ENCODE results near the gene TTC3. TPM values are rescaled to one million over a fixed set of nuclear protein-coding genes. Genes with fewer than 3 reads are reported as not detected.

Gene TTC3
- total RNA-seq, 1 experiment from 2014 or later: 68.0 TPM

DNA sequence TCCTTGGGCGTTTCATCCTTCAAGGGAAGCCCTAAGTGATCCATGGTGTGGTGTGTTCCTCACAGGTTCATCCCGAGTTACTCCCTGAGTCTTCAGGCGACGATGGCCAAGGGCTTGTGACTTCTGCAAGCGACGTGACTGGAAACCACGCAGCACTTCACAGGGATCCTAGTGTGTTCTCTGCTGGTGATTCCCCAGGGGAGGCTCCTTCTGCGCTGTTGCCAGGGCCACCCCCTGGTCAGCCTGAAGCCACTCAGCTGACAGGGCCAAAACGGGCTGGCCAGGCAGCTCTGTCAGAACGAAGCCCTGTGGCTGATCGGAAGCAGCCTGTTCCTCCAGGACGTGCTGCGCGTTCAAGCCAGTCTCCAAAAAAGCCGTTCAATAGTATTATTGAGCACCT lies 122.6 kb downstream of the TTC3 start:
- H3K4me1 Mint-ChIP-seq (ENCODE audit: low read depth, unreplicated experiment): peaks cover 8% of the 10 kb centered on the region
- H3K27ac Mint-ChIP-seq (ENCODE audit: unreplicated experiment): no peak overlapping the region
- BruUV-seq (replicated peaks): no TSS peak
- no peak overlapping the region for H3K4me3 Mint-ChIP-seq (ENCODE audit: low read depth, unreplicated experiment)
- no peaks in the 10 kb centered on the region for H3K27me3 Mint-ChIP-seq (ENCODE audit: unreplicated experiment)
- intact Hi-C loops (cut with micrococcal nuclease; ENCODE audit: unreplicated experiment): no loop called here
- CTCF ChIA-PET: no interaction called here
- no peak for DNase-seq
- H3K36me3 Mint-ChIP-seq (ENCODE audit: insufficient read depth, unreplicated experiment): peaks cover 29% of the 10 kb centered on the region
- no peak for TF ChIP-seq CTCF (IDR thresholded peaks at IDR 0.05; ENCODE audit: unreplicated experiment)
- no peaks in the 10 kb centered on the region for H3K9me3 Mint-ChIP-seq (ENCODE audit: low read depth, unreplicated experiment)

GRCh38 chr21:37196847-37197246 lies 123.8 kb downstream of the TTC3 start:
- no peaks in the 10 kb centered on the region for H3K9me3 Mint-ChIP-seq (ENCODE audit: low read depth, unreplicated experiment)
- CTCF ChIA-PET: no interaction called here
- no peak overlapping the region for H3K4me3 Mint-ChIP-seq (ENCODE audit: low read depth, unreplicated experiment)
- H3K36me3 Mint-ChIP-seq (ENCODE audit: insufficient read depth, unreplicated experiment): peaks cover 31% of the 10 kb centered on the region
- intact Hi-C loops (cut with micrococcal nuclease; ENCODE audit: unreplicated experiment): no loop called here
- no TSS peak for BruUV-seq (replicated peaks)
- no peak for TF ChIP-seq CTCF (IDR thresholded peaks at IDR 0.05; ENCODE audit: unreplicated experiment)
- no peak overlapping the region for H3K27ac Mint-ChIP-seq (ENCODE audit: unreplicated experiment)
- H3K4me1 Mint-ChIP-seq (ENCODE audit: low read depth, unreplicated experiment): peaks cover 8% of the 10 kb centered on the region
- H3K27me3 Mint-ChIP-seq (ENCODE audit: unreplicated experiment): no peaks in the 10 kb centered on the region
- no peak for DNase-seq

- Mint-ChIP-seq H3K9me3 (ENCODE audit: low read depth, unreplicated experiment) (no peaks in the 10 kb centered on the region), H3K4me1 (ENCODE audit: low read depth, unreplicated experiment) (peaks cover 8% of the 10 kb centered on the region), H3K36me3 (ENCODE audit: insufficient read depth, unreplicated experiment) (peaks cover 30% of the 10 kb centered on the region), H3K4me3 (ENCODE audit: low read depth, unreplicated experiment) (no peak overlapping the region), H3K27me3 (ENCODE audit: unreplicated experiment) (no peaks in the 10 kb centered on the region), H3K27ac (ENCODE audit: unreplicated experiment) (no peak overlapping the region)
- no peak for TF ChIP-seq CTCF (IDR thresholded peaks at IDR 0.05; ENCODE audit: unreplicated experiment)
- CTCF ChIA-PET: interaction anchor here (0.7 kb wide), 1 partner anchor 445 kb away, joined by 3 read pairs; no protein-coding TSS in a partner anchor
- no TSS peak for BruUV-seq (replicated peaks)
- DNase-seq: no peak
- intact Hi-C loops (cut with micrococcal nuclease; ENCODE audit: unreplicated experiment): no loop called here
Measured at GRCh38 chr21:37197746-37198145, 124.7 kb downstream of the TTC3 start.

DNA sequence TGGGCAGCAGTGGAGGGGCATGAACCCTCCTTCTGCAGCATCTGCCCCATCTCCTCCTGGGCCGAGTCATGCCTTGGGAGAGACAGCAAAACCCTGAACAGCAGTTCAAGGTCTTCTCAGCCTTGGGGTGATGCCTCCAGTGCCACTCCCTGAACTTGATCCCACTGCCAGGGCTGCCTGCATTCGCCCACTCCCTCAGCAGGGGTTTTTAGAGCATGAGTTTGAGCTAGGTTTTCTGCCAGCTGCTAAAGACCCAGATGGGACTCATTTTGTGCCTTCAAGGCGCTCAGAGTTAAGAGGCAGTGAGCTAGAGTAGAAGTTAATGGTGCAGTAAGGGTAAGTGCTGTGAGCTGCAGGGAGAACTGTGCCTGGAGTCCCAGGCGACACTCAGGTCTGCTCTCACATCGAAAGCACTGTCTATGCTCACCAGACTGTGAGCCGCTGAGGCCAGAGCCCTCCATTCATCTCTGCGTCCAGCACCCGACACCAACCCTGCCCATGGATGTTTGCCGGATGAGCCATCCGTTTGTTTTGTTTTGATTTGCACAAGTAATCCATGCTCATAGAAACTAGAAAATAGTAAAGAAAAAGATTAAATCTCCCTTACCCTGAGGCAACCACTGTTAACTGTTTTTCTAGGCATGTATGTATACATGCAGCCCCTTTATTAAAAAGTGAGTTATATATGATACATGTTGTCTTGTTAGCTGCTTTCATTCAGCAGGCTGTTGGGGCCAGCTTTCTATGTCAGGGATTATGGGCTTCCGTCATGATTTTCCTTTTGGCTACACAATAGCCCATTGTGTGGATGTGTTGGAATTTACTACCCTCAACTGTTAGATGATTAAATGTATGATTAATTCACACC lies 126.2 kb downstream of the TTC3 start:
- Mint-ChIP-seq H3K36me3 (ENCODE audit: insufficient read depth, unreplicated experiment) (peaks cover 24% of the 10 kb centered on the region), H3K4me1 (ENCODE audit: low read depth, unreplicated experiment) (peaks cover 9% of the 10 kb centered on the region), H3K9me3 (ENCODE audit: low read depth, unreplicated experiment) (no peaks in the 10 kb centered on the region), H3K4me3 (ENCODE audit: low read depth, unreplicated experiment) (no peak overlapping the region), H3K27me3 (ENCODE audit: unreplicated experiment) (no peaks in the 10 kb centered on the region), H3K27ac (ENCODE audit: unreplicated experiment) (peak overlapping the region; percentile 66)
- no TSS peak for BruUV-seq (replicated peaks)
- CTCF ChIA-PET: interaction anchor here (1.0 kb wide), 1 partner anchor 223 kb away, joined by 3 read pairs; no protein-coding TSS in a partner anchor
- intact Hi-C loops (cut with micrococcal nuclease; ENCODE audit: unreplicated experiment): no loop called here
- peak; percentile 32 for DNase-seq
- no peak for TF ChIP-seq CTCF (IDR thresholded peaks at IDR 0.05; ENCODE audit: unreplicated experiment)
